Right kidney (tissue), 1 donor: ENCODE data around the gene HOXA6.

Source experiments
- DNase-seq: peaks from one replicate; pipeline ENCODE4 v3.0.0-alpha.2; 2016

Gene HOXA6

GRCh38 chr7:27185013-27185853 lies 37.7 kb upstream of the HOXA6 start, which contains the start of gene HOXA11:
Gene HOXA11 (minus strand): TSS chr7:27185232. CDS start chr7:27185144, 88 bp downstream.
- peak; percentile 84 for DNase-seq

- no peak for DNase-seq
Measured at GRCh38 chr7:27184337-27185012, 36.9 kb upstream of the HOXA6 start.

GRCh38 chr7:27183682-27184336 lies 36.2 kb upstream of the HOXA6 start:
- DNase-seq: peak; percentile 72

- peak; percentile 80 for DNase-seq
Measured at GRCh38 chr7:27182861-27183681, 35.5 kb upstream of the HOXA6 start.

GRCh38 chr7:27182285-27182841 lies 34.8 kb upstream of the HOXA6 start:
- DNase-seq: no peak

- DNase-seq: no peak
Measured at GRCh38 chr7:27181795-27182275, 34.3 kb upstream of the HOXA6 start.

- DNase-seq: peak; percentile 77
Measured at GRCh38 chr7:27180431-27181420, 33.2 kb upstream of the HOXA6 start.

- peak; percentile 95 for DNase-seq
Measured at GRCh38 chr7:27179503-27180430, 32.2 kb upstream of the HOXA6 start.

GRCh38 chr7:27179030-27179429 lies 31.5 kb upstream of the HOXA6 start:
- DNase-seq: no peak

GRCh38 chr7:27178366-27178765 lies 30.8 kb upstream of the HOXA6 start:
- DNase-seq: no peak

GRCh38 chr7:27177795-27178320 lies 30.3 kb upstream of the HOXA6 start:
- DNase-seq: no peak

- DNase-seq: peak; percentile 79
Measured at GRCh38 chr7:27176962-27177794, 29.6 kb upstream of the HOXA6 start.

GRCh38 chr7:27176524-27176845 lies 28.9 kb upstream of the HOXA6 start:
- no peak for DNase-seq

- DNase-seq: peak; percentile 75
Measured at GRCh38 chr7:27175626-27176523, 28.3 kb upstream of the HOXA6 start.

GRCh38 chr7:27174874-27175625 lies 27.5 kb upstream of the HOXA6 start:
- DNase-seq: no peak
